K562 (cell line): Measurements from ENCODE around the gene PRR19. TPM values are rescaled to one million over a fixed set of nuclear protein-coding genes. Genes with fewer than 3 reads are reported as not detected.

ENCODE experiments used
- ARID3B ChIP-seq: fragments of 250-450 bp; sonication (Bioruptor Pico); IDR thresholded peaks from 2 replicates; pipeline ENCODE4 v1.4.0; 2020; ENCODE audit warnings: borderline replicate concordance
- BCL6 ChIP-seq: fragments of 250-450 bp; sonication (Bioruptor Pico); IDR thresholded peaks from 2 replicates; pipeline ENCODE4 v1.4.0; 2020
- CHAMP1 ChIP-seq: fragments of 450-650 bp; IDR thresholded peaks from 2 replicates; pipeline ENCODE4 v1.6.1; 2016; ENCODE audit warnings: mild to moderate bottlenecking
- FOXM1 ChIP-seq, 2 experiments: fragments of 450-650 bp in 1 of 2; sonication (generic) in 1 of 2; formaldehyde crosslinking in 1 of 2; IDR thresholded peaks; 2 replicates each; pipeline versions ENCODE4 v1.6.1 to v1.9.0; 2017 to 2022; ENCODE audit warnings: low read depth in 2 of 2, mild to moderate bottlenecking in 2 of 2, missing genetic modification reagents in 1 of 2, moderate library complexity in 1 of 2
- HMGN3 ChIP-seq: IDR thresholded peaks from 2 replicates; pipeline ENCODE4 v1.6.1; 2011; ENCODE audit warnings: borderline replicate concordance, low read depth, mild to moderate bottlenecking, mixed read lengths, low read length; ENCODE audit not compliant: insufficient read length; ENCODE audit errors: extremely low read depth
- MAZ ChIP-seq, 2 experiments: fragments of 450-650 bp in 1 of 2; sonication (generic) in 1 of 2; formaldehyde crosslinking; IDR thresholded peaks in 1 of 2; conservative IDR thresholded peaks in 1 of 2; 2 replicates each; pipeline versions ENCODE4 v1.4.0 to v1.5.0; 2020; ENCODE audit warnings: mild to moderate bottlenecking in 1 of 2, missing genetic modification reagents in 1 of 2
- MBD2 ChIP-seq: sonication (generic); IDR thresholded peaks from 2 replicates; pipeline ENCODE4 v1.6.1; 2016; ENCODE audit warnings: low read depth, borderline replicate concordance
- SIN3B ChIP-seq: fragments of 450-650 bp; IDR thresholded peaks from 2 replicates; pipeline ENCODE4 v1.6.1; 2017; ENCODE audit warnings: low read depth, mild to moderate bottlenecking, moderate library complexity
- SMAD1 ChIP-seq: fragments of 150-350 bp; IDR thresholded peaks from 2 replicates; pipeline ENCODE4 v1.6.1; 2014; ENCODE audit warnings: low read length, low read depth; ENCODE audit not compliant: partially characterized antibody
- SNIP1 ChIP-seq: fragments of 450-650 bp; IDR thresholded peaks from 2 replicates; pipeline ENCODE4 v1.7.1; 2017; ENCODE audit warnings: low read depth, mild to moderate bottlenecking
- SP2 ChIP-seq: IDR thresholded peaks from 2 replicates; pipeline ENCODE4 v1.6.1; 2011; ENCODE audit warnings: mild to moderate bottlenecking, low read depth, low read length, moderate library complexity; ENCODE audit not compliant: poor library complexity, severe bottlenecking; ENCODE audit errors: extremely low read depth
- SRSF1 ChIP-seq: fragments of 200-400 bp; formaldehyde crosslinking; IDR thresholded peaks from 2 replicates; pipeline ENCODE4 v1.6.1; 2017; ENCODE audit warnings: mild to moderate bottlenecking, low read depth, low read length, moderate library complexity
- ZKSCAN8 ChIP-seq: fragments of 200-800 bp; sonication (Bioruptor generic); IDR thresholded peaks from 2 replicates; pipeline ENCODE4 v1.6.1; 2016; ENCODE audit warnings: missing genetic modification characterization, missing compliant biosample characterization
- ZNF174 ChIP-seq: fragments of 250-450 bp; sonication (Bioruptor Pico); IDR thresholded peaks from 2 replicates; pipeline ENCODE4 v1.4.0; 2020; ENCODE audit warnings: mild to moderate bottlenecking
- ZNF668 ChIP-seq: fragments of 250-450 bp; sonication (Bioruptor Pico); IDR thresholded peaks from 2 replicates; pipeline ENCODE4 v1.8.0; 2022; ENCODE audit warnings: mild to moderate bottlenecking, inconsistent platforms
- ZNF76 ChIP-seq: fragments of 250-450 bp; sonication (Bioruptor Pico); IDR thresholded peaks from 2 replicates; pipeline ENCODE4 v1.4.0; 2020; ENCODE audit warnings: mild to moderate bottlenecking, moderate library complexity, borderline replicate concordance
- ZNF780A ChIP-seq: fragments of 250-450 bp; sonication (Bioruptor Pico); IDR thresholded peaks from 2 replicates; pipeline ENCODE4 v1.5.0; 2021; ENCODE audit warnings: mild to moderate bottlenecking
- ZSCAN32 ChIP-seq: fragments of 450-650 bp; formaldehyde crosslinking; IDR thresholded peaks from 2 replicates; pipeline ENCODE4 v1.4.0; 2020; ENCODE audit warnings: mild to moderate bottlenecking, moderate library complexity
- polyA plus RNA-seq, 8 experiments: library from polyadenylated mRNA; depleted of rRNA in 4 of 8; stranded (reverse) in 5 of 8; unstranded in 3 of 8; fragments of >200 nt; fragmentation: Nextera tagmentation in 2 of 8; fragmentation: Illumina TruSeq in 1 of 8; extraction: Ambion mirVana in 2 of 8; extraction: Trizol in 1 of 8; gene quantifications; 2 replicates each; pipeline versions ENCODE4 v1.2.1 to v1.2.3, GENCODE V29; 2011 to 2014; ENCODE audit warnings: inconsistent platforms in 1 of 8, missing spikeins in 1 of 8
- total RNA-seq, 7 experiments: library from RNA; depleted of rRNA in 6 of 7; stranded (reverse); fragments of >200 nt in 6 of 7; fragmentation: Illumina TruSeq in 2 of 7; extraction: Trizol in 2 of 7; gene quantifications; 2 replicates each; pipeline versions ENCODE4 v1.2.1 to v1.2.3, GENCODE V29; 2011 to 2021; ENCODE audit warnings: low replicate concordance in 1 of 7
- TF ChIP-seq, protein P1 (sequence below): fragments of 450-650 bp; formaldehyde crosslinking; IDR thresholded peaks from 2 replicates; pipeline ENCODE4 v1.4.0; 2022; ENCODE audit warnings: missing genetic modification characterization
- TF ChIP-seq, protein P2 (sequence below): fragments of 450-650 bp; IDR thresholded peaks from 2 replicates; pipeline ENCODE4 v1.6.1; 2014; ENCODE audit warnings: low read depth, mild to moderate bottlenecking, moderate library complexity, borderline replicate concordance

PRR19 gene
- total and polyA plus RNA-seq, 9 of the 15 experiments (the other 6 are each of a cell fraction or from before 2014, with no cell fraction given): 0.10 to 1.6 (median 0.54) TPM

- TF ChIP-seq, protein P1, sequence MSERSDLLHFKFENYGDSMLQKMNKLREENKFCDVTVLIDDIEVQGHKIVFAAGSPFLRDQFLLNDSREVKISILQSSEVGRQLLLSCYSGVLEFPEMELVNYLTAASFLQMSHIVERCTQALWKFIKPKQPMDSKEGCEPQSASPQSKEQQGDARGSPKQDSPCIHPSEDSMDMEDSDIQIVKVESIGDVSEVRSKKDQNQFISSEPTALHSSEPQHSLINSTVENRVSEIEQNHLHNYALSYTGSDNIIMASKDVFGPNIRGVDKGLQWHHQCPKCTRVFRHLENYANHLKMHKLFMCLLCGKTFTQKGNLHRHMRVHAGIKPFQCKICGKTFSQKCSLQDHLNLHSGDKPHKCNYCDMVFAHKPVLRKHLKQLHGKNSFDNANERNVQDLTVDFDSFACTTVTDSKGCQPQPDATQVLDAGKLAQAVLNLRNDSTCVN (CRISPR knock-in tag): no peak
- TF ChIP-seq ZSCAN32 (CRISPR knock-in tag) (no peak), CHAMP1 (no peak), ZNF668 (CRISPR knock-in tag) (no peak), SMAD1 (no peak), SRSF1 (no peak), BCL6 (no peak), ZNF76 (CRISPR knock-in tag) (no peak), ARID3B (CRISPR knock-in tag) (no peak), MBD2 (no peak), SP2 (no peak), ZNF174 (CRISPR knock-in tag) (no peak), SNIP1 (no peak), HMGN3 (peak; percentile 39), ZKSCAN8 (CRISPR knock-in tag) (no peak), MAZ (CRISPR knock-in tag; conservative IDR thresholded peaks at IDR 0.05 in 1 of 2, IDR thresholded peaks at IDR 0.05 in 1 of 2) (peak; percentile 54 to 94), ZNF780A (CRISPR knock-in tag) (no peak), SIN3B (0 out of 2 replicates have a peak, but pooled peaks have one; percentile 30), FOXM1 (IDR thresholded peaks at IDR 0.05; ENCODE audit: low read depth) (no peak), FOXM1 (CRISPR knock-in tag; IDR thresholded peaks at IDR 0.05; ENCODE audit: low read depth) (no peak)
- TF ChIP-seq, protein P2, sequence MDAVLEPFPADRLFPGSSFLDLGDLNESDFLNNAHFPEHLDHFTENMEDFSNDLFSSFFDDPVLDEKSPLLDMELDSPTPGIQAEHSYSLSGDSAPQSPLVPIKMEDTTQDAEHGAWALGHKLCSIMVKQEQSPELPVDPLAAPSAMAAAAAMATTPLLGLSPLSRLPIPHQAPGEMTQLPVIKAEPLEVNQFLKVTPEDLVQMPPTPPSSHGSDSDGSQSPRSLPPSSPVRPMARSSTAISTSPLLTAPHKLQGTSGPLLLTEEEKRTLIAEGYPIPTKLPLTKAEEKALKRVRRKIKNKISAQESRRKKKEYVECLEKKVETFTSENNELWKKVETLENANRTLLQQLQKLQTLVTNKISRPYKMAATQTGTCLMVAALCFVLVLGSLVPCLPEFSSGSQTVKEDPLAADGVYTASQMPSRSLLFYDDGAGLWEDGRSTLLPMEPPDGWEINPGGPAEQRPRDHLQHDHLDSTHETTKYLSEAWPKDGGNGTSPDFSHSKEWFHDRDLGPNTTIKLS: no peak
These were observed 17.8 kb upstream of the PRR19 start (continued) for GRCh38 chr19:42284066-42284501.
